Endometrial microvascular endothelial cells (primary cell): ENCODE results near the gene CARF. TPM values are rescaled to one million over a fixed set of nuclear protein-coding genes. Genes with fewer than 3 reads are reported as not detected.
"Not testable (repeated sequence)": the region's sequence is repeated elsewhere in the genome, so short reads cannot be mapped to it uniquely, and the experiment has no call there.

ENCODE experiments used
- in situ Hi-C: cut with HindIII; loops from 2 replicates; pipeline ENCODE4 v1.10.0; 2017; ENCODE audit warnings: low sequenced_read_pairs, low pct_unique_long_range_greater_than_20kb; ENCODE audit errors: inconsistent ontology term
- total RNA-seq: library from RNA; depleted of rRNA; stranded (reverse); fragments of >200 nt; gene quantifications from one replicate; pipeline ENCODE4 v1.2.3, GENCODE V29; 2015; ENCODE audit errors: inconsistent ontology term

CARF gene, protein sequence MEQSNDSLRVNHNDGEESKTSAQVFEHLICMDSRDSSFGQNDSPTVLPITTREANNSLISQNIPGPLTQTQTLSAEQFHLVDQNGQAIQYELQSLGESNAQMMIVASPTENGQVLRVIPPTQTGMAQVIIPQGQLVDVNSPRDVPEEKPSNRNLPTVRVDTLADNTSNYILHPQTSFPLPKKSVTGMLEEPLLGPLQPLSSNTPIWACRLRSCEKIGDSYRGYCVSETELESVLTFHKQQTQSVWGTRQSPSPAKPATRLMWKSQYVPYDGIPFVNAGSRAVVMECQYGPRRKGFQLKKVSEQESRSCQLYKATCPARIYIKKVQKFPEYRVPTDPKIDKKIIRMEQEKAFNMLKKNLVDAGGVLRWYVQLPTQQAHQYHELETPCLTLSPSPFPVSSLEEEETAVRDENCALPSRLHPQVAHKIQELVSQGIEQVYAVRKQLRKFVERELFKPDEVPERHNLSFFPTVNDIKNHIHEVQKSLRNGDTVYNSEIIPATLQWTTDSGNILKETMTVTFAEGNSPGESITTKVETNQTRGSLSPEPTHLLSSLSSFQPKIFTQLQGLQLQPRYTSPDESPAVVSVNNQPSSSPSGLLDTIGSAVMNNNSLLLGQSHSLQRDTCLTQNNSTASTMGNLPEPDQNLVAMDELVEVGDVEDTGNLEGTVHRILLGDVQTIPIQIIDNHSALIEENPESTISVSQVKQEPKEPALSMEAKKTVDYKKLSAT
- total RNA-seq, result 2.1 TPM

- in situ Hi-C loops, result no loop called here
Observed at GRCh38 chr2:202911512-202912341, at the start of gene CARF, which contains the start of gene WDR12. CARF (plus strand) TSS chr2:202912275; CDS start chr2:202941903, 29,628 bp downstream. WDR12 (minus strand) TSS chr2:202911673; CDS start chr2:202911476, 197 bp downstream.

GRCh38 chr2:202870431-202871299 is 41.4 kb upstream of the CARF start:
- in situ Hi-C loops, result no loop called here

DNA sequence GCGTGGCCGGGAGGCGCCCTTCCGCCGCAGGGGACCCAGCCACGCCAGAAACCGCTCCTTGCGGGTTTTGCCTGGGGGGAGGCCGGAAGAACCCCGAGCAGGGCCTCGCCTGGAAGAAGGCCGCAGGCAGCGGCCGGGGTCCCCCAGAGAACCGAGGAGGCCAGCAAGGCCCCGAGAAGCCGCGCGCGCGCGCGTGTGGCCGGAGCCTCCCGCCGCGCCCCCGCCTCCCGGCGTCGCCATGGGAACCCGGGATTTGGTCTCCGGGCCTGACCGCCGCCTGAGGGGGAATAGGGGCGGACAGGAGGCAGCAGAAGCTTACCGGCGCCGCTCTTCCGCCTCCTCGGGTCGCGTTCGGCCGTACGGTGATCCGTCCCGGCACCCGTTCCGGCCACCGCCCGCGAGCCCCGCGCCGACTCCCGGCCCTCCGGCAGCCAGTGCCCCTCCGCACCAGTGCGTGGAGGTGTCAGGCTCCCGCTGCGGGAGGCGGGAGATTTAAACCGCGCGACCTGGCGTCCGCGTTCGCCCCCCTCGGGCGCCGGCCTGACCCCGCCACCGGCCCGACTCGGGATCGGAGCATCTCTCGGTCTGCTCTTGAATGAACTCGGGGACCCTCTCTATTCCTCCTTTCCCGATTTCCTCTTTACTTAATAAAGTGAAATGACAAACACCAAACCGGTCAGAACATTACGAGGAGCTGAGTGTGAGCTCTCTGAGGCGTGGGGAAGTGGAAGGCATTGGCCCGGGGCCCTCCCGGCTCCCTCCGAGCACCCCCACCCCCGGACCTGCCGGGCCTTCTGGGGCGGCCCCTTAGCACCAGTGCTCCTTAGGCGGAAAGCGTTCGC is 40.6 kb upstream of the CARF start, which contains the start of gene ICA1L:
Gene ICA1L (minus strand): TSS at position 467 of the 842 bp plus-strand sequence. CDS start 42,757 bp downstream, outside the sequence.
- in situ Hi-C loops, result no loop called here

- in situ Hi-C loops, result no loop called here
Observed at GRCh38 chr2:202877699-202878098, 34.4 kb upstream of the CARF start.

GRCh38 chr2:202881570-202881969 is 30.5 kb upstream of the CARF start:
- in situ Hi-C loops, result no loop called here

GRCh38 chr2:202883987-202884675 is 27.9 kb upstream of the CARF start:
- in situ Hi-C loops, result no loop called here

- in situ Hi-C loops, result no loop called here
Observed at GRCh38 chr2:202885190-202885589, 26.9 kb upstream of the CARF start.

DNA sequence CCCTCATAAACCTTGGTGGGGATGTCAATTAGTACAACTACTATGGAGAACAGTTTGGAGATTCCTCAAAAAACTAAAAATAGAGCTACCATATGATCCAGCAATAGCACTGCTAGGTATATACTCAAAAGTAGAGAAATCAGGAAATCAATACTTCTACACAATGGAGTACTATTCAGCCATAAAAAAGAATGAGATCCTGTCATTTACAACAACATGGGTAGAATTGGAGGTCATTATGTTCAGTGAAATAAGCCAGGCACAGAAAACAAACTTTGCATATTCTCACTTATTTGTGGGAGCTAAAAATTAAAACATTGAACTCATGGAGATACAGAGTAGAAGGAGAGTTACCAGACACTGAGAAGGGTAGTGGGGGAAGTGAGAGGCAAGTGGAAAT is 6.6 kb upstream of the CARF start:
- in situ Hi-C loops, result not testable (repeated sequence)

- in situ Hi-C loops, result no loop called here
Observed at GRCh38 chr2:202908186-202908585, 3.9 kb upstream of the CARF start.

- in situ Hi-C loops, result no loop called here
Observed at GRCh38 chr2:202909394-202910192, 2.5 kb upstream of the CARF start.

DNA sequence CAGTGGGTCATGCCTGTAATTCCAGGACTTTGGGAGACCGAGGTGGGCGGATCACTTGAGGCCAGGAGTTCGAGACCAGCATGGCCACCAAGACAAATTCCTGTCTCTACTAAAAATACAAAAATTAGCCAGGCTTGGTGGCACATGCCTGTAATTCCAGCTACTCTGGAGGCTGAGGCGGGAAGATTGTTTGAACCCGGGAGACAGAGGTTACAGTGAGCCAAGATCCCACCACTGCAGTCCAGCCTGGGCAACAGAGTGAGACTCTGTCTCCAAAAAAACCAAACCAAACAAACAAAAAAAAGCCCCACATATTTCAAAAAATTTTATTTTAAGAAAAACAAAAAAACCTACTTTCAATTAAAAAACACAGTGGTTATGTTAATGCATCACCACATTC is 1.8 kb upstream of the CARF start:
- in situ Hi-C loops, result not testable (repeated sequence)

GRCh38 chr2:202910698-202911097 is 1.4 kb upstream of the CARF start:
- in situ Hi-C loops, result no loop called here

GRCh38 chr2:202911203-202911511 is 918 bp upstream of the CARF start:
- in situ Hi-C loops, result no loop called here

GRCh38 chr2:202912342-202913201 is 497 bp downstream of the CARF start:
- in situ Hi-C loops, result not testable (repeated sequence)

- in situ Hi-C loops, result no loop called here
Observed at GRCh38 chr2:202918860-202919259, 6.8 kb downstream of the CARF start.
